ENCODE measurements around the gene C22orf31.
A peak's percentile ranks its signal among the peaks of the same experiment; 100 is the strongest.
"Not testable (repeated sequence)": the region's sequence is repeated elsewhere in the genome, so short reads cannot be mapped to it uniquely, and the experiment has no call there.

The C22orf31 gene

DNA sequence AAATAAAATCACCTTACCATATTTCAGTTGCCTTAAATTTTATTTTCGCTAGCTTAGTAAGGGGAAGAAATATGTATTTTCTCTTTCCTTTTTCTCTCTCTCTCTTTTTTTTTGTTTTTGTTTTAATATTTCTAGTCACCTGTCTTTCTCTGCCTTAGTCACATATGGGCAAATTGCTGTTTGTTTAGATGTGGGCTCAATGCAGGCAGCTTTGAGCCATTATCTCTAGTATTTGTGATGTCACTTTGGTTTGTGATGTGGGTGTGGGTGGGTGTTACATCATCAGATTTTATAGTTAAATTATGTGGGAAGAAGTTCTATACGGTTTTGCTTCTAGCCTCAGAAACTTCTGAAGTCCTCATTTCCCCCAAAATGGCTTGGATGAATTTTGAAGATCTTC is at the start of gene C22orf31:
C22orf31 (minus strand) TSS at position 59 of the 400 bp plus-strand sequence; CDS start at position 20, 39 bp downstream.
- no peak for DNase-seq (ENCODE audit: low read depth, low spot score)

DNA sequence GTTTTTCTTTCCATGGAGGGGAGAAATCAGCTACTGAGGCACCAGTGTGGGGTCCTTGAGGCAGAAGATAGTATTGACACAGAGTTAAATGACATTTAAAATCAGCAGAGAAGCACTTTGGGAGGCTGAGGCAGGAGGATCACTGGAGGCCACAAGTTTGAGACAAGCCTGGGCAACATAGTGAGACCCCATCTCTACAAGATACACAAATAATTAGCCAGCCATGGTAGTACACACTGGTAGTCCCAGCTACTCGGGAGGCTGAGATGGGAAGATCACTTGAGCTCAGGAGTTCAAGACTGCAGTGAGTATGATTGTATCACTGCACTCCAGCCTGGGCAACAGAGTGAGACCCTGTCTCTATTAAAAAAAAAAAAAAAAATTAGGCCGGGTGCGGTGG is 49.3 kb upstream of the C22orf31 start:
- DNase-seq (ENCODE audit: low read depth, low spot score), result no peak

DNA sequence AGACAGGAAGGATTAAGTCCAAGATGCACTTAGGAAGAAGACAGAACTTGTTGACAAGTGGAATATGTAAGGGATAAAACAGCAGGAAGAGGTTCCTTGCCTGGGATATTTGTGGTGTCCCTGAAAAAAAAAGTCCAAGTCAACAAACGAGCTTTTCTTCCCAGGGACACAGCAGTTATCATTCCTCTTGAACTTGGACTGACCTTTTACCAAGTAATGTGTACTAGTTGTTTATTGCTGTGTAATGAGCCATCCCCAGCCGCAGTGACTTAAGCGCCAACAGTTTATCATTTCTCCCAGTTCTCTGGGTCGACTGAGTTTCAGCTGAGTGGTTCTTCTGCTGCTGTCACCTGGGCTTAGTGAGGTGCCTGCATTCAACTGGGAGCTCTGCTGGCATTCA is 48.2 kb upstream of the C22orf31 start:
- DNase-seq (ENCODE audit: low read depth, low spot score), result no peak

DNA sequence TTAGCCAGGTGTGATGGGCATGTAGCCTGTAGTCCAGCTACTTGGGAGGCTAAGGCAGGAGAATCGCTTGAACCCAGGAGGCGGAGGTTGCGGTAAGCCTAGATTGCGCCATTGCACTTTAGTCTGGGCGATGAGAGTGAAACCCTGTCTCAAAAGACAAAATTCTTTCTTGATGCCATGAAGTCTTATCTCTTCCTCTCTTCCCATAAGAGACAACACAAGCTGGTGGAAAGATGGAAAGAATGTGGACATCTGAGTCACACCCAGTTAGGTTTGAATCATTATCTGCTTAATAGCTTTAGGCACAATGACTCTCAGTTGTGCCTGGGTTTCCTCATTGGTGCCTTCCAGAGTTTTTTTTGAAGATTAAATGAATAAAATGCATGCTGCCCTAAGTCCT is 46.5 kb upstream of the C22orf31 start:
- DNase-seq (ENCODE audit: low read depth, low spot score), result no peak

DNA sequence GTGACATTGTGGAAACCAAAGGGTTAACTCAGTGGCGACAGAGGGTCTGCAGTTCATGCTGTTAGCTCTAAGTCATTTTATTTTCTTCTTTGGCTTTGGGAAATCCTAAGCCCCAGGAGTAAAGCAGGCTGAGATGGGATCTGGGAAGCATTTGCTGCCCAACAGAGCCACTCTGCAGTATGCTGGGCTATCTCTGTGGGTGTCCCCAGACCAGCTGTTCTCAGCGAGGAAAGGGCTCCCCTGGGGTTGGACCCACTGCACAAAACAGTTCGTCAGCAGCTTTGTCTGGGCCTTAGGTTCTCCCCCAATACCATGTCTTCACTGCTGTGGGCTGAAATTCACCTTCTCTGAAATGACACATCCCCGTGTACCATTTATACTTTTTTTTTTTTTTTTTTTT is 45.2 kb upstream of the C22orf31 start:
- no peak for DNase-seq (ENCODE audit: low read depth, low spot score)

DNA sequence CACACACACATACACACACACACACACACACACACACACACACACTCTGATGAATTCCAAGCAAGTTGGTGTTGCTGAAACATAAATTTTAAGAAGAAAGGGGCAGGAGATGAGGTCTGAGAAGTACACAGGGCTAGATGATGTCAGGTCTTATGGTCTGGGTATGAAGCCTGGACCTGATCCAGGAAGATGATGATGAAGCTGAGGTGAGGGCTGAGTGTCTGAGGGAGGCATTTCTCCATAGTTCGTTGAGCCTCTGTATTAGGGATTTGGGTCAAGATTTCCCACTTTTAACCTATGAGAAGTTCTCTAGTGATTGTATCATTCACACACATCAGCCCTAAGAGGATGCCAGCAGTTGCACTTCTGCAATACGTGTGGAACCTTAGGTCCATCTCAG is 43.8 kb upstream of the C22orf31 start:
- no peak for DNase-seq (ENCODE audit: low read depth, low spot score)

DNA sequence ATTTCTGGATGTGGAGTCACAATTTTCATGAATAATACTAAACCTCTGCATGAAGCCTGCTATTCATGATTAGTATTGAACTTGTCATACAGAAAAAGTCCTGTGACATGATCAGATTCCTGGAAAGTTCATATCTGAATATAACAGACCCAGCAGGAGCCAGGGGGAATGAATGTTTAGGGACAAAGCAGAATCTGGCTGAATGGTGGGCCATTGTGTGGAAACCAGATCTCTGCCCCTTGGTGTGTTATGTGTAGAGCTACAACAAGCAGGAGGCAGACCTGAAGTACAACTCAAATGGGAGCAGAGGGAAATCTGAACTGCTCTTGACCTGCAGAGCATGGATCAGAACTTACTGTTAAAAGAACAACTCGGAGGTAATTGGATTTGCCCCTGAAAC is 41.5 kb upstream of the C22orf31 start:
- DNase-seq (ENCODE audit: low read depth, low spot score), result no peak

DNA sequence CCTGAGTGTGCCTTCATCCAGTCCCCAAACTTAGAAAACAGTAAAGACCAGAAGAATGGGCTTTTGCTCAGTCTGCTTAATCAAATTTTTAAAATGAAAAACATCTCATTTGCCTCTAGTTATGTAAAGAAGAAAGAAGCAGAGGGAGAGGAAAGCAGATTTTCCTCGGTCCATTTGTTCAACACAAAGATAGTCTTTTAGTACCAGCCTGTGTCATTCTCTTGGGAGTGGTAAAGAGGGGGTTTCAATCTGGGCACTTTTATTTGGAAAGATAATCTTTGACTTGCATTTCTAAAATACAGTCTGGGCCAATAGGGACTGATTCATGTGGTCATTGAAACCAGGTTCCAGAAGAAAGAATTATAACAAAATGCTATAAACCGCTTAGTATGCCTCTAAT is 40.7 kb upstream of the C22orf31 start:
- no peak for DNase-seq (ENCODE audit: low read depth, low spot score)

DNA sequence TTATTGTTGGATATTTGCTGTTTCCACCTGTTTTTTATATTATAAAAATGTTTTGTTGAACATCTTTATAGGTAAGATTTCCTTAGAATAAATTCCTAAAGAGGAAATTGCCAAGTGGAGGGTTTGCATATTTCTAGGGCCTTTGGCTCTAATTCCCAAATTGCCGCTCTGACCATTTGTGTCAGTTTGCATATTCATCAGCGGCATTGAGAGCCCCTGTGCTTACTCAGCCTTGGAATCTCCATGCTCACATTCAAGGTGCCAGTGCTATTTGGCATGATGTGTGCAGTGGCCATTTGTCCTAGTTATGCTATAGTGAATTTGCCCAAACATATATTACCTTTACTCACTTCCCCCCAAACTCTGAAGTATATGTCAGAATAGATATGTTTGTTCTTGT is 36.7 kb upstream of the C22orf31 start:
- no peak for DNase-seq (ENCODE audit: low read depth, low spot score)

DNA sequence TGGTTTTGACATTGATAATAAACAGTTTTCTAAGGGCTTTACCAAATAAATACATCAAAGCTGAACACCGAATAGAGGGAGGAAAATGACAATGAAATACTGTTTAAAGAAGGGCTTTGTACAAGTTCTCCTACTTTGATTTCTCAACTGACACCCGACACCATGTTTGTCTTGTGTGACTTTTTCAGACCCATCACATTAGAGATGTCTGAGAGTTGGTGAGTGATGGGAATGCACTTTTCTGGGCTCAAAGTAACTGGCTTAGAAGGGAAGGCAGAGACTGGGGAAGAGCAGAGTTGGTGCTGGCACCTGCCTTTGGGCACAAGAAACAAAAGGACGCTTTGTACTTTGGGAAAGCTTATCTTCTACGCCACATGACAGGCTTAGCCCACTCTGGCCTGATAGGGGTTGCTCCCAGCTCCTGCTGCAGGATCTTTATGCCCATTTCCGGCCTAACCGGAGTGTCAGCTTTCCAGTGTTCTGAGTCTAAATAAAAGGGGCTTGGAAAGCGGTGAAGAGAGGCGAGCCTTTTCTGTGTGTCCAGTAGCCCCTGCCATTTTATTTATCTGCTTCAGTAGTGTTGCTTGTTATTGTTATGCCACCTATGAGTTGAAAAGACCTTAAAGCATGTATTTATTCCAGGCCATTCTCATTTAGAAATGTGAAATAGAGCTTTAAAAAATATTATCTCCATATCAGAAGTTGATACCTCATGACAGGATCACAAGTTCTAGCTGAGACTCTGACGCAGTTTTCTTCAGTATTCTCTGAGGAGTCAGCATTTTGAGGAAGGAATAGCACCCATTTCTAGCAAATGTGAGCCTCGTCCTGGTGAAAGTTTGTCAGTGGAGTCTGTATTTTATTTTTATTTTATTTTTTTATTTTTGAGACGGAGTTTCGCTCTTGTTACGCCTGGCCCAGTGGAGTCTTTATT is 35.4 kb upstream of the C22orf31 start:
- DNase-seq (ENCODE audit: low read depth, low spot score), result no peak

DNA sequence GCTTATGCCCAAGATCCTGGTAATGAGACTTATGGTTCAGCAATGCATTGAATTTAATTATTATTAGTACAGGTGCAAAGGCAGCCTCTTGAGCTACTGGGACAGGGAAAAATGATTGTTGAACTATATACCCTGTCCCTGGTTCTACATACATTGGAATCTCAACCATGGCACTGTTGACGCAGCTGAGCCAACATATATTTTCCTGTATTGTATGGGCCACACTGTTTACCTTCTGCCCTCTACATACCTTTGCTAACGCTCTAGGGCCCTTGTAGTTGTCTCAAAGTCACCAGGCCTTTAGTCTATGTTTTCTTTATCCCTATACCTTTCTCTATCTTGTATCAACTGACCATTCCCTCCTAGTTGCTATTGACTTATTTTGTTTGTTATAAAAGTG is 33.8 kb upstream of the C22orf31 start:
- no peak for DNase-seq (ENCODE audit: low read depth, low spot score)

DNA sequence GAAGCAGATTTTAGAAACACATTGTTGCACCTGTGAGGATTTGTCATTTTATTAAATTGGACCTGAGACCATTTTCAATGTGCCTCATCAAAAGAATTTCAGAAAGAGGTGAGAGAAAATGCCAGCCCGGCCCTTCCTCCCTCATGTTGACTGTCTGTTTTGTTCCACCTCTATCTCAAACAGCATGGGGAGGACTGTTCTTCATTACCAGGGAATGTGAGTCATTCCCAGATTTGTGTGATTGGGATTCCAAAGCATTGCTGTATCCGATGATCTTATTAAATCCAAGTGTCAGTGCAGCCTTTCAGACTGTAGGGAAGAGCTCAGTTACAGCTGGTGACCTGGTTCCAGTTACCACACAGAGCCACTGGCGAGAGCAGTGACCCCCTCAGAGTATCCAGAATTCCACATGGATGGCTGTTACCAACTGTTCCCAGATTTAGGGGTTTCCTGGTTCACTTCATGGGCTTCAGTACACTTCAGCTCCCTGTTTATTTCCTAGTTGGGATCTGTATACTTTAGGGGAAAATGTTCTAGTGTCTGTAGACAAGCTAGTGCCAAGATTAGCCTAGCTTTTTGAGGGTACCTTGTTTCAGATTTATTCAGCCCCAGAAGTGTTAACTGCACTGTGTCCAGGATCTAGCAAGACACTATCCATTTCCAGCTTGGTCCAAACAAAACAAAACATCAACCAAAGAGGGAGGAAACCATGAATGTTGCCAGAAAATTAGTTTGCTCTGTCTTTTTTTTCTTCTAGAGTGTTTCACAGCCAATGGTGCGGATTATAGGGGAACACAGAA is 32.1 kb upstream of the C22orf31 start:
- peak; percentile 54 for DNase-seq (ENCODE audit: low read depth, low spot score)

DNA sequence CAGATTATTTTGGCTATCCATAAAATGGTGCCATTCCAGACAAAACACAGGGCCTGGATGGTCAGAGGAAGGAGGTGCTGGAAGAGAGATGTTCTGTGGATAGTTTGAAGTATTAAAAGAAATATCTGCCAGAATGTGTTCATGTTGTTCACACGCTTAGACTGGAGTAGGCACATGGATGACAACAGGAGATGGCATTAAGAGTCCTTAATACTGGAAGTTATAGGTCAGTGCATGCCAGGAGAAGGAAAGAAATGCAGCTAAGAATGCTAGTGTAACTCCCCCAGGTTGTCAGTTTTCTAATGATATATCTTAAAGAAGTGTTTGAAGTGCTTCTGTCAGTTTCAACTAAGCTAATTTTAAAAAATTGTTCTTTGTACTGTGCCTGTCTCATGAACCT is 31.4 kb upstream of the C22orf31 start:
- no peak for DNase-seq (ENCODE audit: low read depth, low spot score)

DNA sequence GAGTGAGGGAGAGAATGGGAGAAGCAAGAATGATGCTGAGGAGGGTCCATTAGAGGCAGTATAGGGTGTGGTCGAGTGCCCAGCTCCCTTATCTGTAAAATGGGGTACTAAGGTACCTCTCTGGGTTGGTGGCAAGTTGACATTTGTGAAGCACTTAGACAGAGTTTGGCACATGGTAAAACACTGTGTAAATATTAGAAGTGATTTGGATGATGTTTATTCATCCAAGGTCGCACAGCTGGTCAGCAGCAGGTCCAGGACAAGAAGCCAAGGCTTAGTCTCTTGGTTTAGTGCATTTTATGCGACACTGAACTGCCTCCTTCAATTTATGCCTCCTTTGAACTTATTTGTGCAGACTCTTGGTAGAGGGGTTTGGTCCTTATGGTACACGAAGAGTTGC is 30.6 kb upstream of the C22orf31 start:
- no peak for DNase-seq (ENCODE audit: low read depth, low spot score)

DNA sequence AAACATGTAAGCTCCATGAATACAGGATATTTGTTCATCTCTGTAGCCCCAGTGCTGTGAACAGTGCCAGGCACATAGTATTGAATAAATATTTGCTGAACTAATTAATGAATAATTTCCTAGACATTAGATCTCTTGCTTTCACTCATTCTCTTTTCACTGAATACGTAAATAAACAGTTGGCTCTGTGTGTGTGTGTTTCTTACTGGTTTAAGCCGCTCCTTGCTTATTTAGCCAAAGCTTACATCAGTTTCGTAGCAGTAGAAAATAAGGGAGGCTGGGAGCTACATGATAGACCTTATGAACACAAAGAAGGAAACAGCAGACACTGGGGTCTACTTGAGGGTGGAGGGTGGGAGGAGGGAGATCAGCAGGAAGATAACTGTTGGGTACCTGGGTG is 28.4 kb upstream of the C22orf31 start:
- no peak for DNase-seq (ENCODE audit: low read depth, low spot score)

DNA sequence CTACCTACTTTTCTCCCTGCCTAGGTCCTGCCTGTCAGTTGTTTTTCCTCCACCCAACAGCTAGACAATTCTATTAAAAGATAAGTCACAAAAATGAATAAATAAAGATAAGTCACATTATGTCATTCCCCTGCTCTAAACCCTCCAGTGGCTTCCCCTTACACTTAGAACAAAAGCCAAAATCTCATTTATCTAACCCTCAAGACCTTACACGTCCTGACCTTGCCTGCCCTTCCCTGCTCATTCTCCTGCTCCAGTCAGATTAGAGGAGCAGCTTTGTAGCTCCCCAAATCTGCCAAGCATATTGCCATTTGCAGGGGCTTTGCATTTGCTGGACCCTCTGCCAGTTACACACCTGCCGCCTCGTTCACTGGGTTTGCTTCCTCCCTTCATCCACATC is 27.9 kb upstream of the C22orf31 start:
- no peak for DNase-seq (ENCODE audit: low read depth, low spot score)

DNA sequence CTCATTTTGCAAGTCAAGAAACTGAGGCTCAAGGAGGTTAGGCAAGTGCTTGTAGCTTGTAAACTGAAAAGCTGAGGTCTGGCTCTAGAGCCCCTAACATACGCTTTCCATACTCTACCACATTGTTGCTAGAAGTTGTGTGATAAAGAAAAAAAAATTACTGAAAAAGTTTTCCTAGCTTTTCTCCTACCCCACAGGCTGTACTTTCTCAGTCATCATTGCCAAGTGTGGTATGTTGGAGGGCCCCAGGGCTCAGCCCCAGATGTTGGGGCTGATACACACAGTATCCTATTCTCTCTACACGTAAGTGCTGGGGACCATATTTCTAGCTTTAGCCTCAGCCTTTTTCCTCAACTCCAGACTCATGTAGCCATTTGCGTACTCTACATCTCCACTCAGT is 27.2 kb upstream of the C22orf31 start:
- no peak for DNase-seq (ENCODE audit: low read depth, low spot score)

DNA sequence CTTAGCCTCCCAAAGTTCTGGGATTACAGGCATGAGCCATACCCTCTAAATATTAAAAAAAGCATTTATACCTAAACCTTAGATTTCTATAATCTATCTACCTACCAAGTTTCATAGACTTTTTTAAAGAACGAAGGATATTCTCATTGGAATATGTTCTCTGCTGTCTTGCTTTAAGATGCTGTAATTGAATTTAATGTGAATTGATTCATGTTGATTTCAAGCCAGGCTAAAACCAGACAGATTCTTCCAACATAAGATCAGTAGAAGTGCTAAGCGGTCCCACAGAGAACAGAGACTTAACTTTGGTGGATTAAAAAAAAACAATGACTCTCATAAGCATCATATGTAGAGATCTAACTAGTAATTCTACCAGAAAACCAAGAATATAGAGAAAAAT is 25.4 kb upstream of the C22orf31 start:
- no peak for DNase-seq (ENCODE audit: low read depth, low spot score)

DNA sequence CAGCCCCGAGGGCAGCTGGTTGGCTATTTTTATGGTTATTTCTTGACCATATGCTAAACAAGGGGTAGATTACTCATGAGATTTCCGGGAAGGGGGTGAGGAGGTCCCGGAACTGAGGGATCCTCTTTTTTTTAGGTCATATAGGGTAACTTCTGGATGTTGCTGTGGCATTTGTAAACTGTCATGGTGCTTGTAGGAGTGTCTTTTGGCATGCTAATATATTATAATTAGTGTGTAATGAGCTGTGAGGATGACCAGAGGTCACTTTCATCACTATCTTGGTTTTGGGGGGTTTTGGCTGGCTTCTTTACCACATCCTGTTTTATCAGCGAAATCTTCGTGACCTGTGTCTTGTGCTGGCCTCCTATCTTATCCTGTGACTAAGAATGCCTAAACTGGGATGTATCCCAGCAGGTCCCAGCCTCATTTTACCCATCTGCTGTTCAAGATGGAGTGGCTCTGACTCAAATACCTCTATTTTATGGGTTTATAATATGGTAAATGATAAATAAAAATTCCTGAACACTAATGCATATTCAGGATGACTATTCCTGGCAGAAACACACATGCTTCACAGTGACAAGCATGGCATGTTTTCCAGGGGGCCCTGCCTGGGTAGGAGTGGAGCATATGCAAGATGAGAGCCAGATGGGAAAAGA is 22.4 kb upstream of the C22orf31 start:
- no peak for DNase-seq (ENCODE audit: low read depth, low spot score)

DNA sequence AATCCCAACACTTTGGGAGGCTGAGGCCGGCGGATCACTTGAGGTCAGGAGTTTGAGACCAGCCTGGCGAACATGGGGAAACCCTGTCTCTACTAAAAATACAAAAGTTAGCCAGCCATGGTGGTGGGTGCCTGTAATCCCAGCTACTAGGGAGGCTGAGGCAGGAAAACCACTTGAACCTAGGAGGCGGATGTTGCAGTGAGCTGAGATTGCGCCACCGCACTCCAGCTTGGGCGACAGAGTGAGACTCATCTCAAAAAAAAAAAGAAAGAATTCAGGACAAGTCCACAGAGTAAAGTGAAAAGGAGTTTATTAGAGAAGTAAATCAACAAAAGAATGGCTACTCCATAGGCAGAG is 21.9 kb upstream of the C22orf31 start:
- DNase-seq (ENCODE audit: low read depth, low spot score), result not testable (repeated sequence)

DNA sequence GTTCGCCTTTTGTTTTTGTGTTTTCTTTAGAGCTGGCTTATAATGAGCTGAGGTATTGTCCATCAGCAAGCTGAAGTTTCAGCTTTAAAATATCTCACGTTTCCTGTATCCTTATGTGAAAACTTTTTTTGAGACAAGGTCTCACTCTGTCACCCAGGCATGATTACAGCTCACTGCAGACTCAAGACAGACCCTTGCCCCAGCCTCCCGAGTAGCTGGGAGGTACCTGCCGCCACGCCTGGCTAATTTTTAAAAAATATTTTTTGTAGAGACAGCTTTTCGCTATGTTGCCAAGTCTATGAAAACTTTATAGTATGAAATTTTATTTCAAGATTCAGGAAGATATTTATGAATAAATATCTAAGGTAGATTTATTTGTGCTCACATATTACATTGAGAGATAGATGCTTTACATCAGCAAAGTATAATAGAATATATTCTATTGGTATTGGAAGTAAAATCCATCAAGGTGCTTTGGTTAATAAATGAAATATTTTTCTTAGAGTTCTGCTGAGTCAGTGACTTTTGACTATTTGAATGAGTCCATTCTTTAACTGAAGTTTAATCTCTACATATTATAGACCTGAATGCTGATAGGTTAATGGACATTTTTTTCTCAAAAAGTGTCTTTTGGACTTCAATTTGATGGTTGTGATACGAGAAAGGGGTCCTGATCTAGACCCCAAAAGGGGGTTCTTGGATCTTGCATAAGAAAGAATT is 21.4 kb upstream of the C22orf31 start:
- DNase-seq (ENCODE audit: low read depth, low spot score), result no peak
